GM19328 (cell line): ENCODE results near the gene SLC6A17.

Source experiments
- ATAC-seq: cut with Tn5 transposase; IDR thresholded peaks from one replicate; pipeline ENCODE4 v1.9.1; 2021; ENCODE audit warnings: mild to moderate bottlenecking, moderate library complexity; ENCODE audit not compliant: unreplicated experiment

Gene SLC6A17

GRCh38 chr1:110150330-110151174, at the start of gene SLC6A17:
SLC6A17 (plus strand) TSS chr1:110150494; CDS start chr1:110166930, 16,436 bp downstream.
- ATAC-seq: no peak

- ATAC-seq: no peak
Observed at GRCh38 chr1:110102081-110102480, 48.2 kb upstream of the SLC6A17 start.

GRCh38 chr1:110106013-110106941, 44.0 kb upstream of the SLC6A17 start:
- ATAC-seq: no peak

GRCh38 chr1:110107867-110108469, 42.3 kb upstream of the SLC6A17 start:
- no peak for ATAC-seq

DNA sequence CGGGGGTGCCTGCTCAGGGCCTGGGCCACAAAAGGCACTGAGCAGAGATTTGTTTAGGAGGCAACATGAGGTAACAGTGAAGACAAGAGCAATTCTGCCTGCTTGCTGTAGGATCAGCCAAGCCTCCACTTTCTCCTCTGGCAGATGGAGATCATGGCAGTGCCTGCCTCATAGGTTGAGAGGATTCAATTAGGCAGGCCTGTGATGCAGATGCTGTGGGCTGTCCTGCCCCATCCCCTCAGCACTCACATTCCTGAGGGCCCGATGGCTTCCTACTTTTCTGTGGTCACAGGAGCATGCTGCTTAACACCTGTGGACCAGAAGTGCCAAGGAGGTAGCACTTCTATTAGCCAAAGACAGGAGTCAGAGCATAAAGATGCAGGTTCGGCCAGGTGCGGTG, 39.2 kb upstream of the SLC6A17 start:
- no peak for ATAC-seq

DNA sequence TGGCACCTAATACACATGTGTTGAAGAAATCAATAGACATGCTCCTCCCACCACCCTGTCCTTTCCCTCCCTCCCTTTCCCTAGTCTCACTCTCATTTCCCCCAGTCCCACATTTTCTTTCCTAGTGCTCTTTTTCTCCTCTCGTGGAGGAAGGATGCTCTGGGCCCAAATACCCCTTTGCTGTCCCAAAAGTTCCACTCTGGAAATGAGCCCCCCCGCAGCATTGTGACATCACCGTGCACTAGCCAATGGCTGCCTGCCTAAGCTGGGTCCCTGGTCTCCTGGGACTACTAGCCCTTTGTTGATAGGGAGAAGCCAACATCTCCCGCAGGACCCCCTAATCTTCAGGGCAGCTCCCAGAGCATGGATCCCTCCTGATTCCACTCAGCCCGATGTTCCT, 38.2 kb upstream of the SLC6A17 start, which contains the start of gene UBL4B:
TSS of gene UBL4B (plus strand) at position 301 of the 400 bp plus-strand sequence. CDS start at position 393, 92 bp downstream.
- no peak for ATAC-seq

- ATAC-seq: no peak
Observed at GRCh38 chr1:110112656-110113055, 37.6 kb upstream of the SLC6A17 start.

DNA sequence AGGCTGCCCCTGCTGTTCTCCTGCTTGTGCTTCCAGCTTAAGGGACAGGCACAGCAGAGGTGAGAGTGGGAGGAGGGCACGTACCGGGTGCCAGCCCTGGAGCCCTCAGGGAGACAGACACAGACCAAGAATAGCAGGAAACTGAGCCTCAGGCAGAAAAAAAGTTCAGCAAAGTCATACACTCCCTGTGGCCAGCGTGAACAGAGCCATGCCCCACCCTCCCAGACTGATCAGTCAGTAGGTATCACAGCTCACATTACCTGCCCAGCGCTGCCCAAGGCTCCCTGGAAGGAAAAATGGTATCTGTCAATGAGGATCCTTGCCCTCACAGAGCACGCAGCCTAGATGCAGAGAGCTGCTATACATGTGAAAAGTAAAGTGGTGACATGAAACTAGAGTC, 36.7 kb upstream of the SLC6A17 start:
- no peak for ATAC-seq

DNA sequence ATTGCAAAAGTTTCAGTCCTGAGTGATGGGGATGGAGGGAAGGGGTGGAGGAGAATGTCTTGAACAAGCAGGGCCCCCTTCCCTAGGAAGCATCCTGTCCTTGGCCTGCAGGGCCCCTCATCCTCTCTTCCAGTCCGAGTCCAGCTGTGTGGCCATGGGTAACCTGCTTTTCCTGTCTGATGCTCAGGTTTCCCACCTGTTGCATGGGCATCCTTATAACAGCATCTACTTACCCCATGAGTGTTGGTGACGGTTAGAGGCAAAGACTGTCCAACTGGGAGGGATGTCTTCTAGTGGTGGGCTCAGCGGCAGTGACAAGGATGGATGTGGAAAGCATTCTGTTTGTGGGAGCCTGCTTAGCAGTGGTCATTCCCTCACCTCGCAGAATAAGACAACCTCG, 36.1 kb upstream of the SLC6A17 start:
- ATAC-seq: no peak

DNA sequence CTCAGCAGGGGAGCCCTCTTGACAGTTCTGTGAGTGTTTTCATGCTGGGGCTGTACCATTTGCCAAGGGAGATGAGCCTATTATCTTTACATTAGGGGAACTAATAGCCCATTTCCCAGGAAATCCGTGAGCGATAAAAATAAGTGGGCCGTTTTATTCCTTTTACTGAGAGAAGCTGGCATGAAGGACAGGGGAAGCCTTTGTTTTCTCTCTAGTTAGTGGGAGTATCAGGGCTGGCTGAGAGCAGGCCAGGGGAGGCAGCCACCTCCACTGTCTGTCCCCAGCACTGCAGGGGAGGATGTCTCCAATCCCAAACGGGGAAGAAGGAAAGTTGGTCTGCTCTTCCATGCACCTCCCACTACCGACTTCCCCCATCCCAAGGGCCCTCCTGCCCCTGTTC, 35.5 kb upstream of the SLC6A17 start:
- no peak for ATAC-seq

DNA sequence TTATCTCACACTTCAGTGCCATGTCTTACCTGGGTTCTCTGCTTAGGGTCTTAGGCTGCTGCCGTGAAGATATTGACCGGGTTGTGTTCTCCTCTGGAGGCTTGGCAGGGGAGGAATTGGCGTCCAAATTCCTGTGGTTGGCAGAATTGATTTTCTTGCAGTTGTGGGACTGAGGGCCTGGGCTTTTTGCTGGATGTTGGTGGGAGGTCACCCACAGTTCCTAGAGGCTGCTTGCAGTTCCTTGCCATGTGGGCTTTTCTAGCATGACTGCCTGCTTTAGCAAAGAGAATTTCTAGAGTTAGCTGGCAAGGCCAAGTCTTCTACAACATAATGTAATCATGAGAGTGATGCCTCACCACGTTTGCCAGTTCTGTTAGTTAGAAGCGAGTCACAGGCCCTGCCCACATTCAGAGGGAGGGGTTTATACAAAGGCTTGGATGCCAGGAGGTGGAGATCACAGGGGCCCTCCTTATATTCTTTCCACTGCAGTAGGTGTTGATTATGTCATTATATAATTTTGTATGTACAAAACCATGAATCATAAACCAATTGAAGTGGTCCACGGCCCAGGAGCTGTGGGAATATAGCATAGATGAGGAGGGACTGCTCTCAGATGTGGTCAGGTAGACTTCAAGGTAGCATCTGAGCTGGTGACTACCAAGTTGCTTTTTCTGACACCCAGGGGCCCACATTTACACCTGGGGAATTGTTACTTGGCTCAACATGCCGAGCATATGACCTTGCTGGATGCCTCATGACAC, 31.5 kb upstream of the SLC6A17 start:
- ATAC-seq: no peak

GRCh38 chr1:110119843-110120242, 30.5 kb upstream of the SLC6A17 start:
- no peak for ATAC-seq

DNA sequence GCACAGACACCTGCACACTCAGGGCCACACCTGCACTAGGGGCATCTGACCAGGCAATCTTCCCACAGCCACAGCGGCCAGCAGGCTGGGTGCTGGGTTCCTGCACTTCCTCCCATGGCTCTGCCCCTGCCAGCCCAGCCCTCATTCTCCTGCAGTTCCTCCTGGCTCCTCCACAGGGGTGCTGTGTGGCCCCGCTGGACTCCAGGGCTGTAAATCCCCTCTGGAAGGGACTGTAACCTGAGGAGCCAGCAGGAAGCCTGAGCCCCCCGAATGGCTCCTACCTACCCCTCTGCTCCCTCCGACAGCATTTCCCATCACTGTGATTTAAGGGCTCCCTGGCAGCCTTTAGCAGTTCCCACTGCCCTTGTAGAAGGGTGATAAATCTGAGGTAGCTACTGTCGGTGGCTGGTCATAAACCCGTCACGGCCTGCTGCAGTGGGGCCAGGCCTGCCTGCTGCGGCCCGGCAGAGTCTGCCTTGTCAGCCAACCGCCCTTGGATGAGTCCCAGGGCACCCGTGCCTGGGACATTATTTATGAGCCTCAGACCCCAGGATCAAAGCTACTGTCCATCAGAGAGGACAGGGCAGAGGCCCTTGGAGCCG, 29.2 kb upstream of the SLC6A17 start:
- ATAC-seq: no peak

- ATAC-seq: no peak
Observed at GRCh38 chr1:110123224-110123623, 27.1 kb upstream of the SLC6A17 start.

- no peak for ATAC-seq
Observed at GRCh38 chr1:110125810-110126209, 24.5 kb upstream of the SLC6A17 start.

DNA sequence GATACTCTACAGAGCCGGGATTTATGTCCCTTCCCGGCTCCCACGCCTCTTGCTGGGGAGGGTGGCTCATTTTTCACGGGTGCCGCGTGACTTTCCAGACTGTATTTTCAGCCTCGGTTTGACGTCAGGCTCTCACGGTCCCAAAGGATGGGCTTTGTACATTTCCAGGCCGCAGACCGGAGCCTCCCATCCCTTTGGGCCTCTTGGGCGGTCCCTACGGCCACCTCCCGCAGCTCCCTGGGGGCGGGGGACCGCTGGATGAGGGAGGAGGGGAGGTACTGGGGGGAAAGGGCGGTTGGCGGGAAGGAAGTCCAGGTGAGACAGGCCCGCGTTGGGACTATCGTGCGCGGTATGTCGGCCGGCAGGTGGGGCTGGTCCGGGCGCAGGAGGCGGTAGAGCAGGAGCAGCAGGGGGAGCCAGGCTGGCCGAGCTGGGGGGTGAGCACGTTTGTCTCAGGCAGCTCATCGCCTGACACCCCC, 20.1 kb upstream of the SLC6A17 start:
- no peak for ATAC-seq

DNA sequence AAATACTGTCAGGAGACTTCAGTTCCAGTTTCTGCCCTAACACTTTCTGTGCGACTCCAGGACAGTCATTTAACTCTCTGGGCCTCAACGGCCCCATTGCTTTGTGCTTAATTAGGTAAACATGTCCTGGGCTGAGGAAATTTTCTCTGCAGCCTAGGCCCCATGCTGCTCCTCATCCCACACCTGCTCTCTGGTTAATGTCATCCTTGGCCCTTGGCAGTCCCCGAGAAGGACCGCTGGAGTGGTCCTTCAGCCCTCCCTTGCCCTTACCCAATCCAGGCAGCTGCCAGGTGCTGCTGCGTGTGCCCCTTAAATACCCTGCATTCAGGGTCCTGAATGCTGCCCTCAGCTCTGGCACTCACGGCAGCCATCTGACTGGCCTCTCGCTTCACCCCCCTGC, 19.3 kb upstream of the SLC6A17 start:
- no peak for ATAC-seq

- ATAC-seq: no peak
Observed at GRCh38 chr1:110132682-110133081, 17.6 kb upstream of the SLC6A17 start.

DNA sequence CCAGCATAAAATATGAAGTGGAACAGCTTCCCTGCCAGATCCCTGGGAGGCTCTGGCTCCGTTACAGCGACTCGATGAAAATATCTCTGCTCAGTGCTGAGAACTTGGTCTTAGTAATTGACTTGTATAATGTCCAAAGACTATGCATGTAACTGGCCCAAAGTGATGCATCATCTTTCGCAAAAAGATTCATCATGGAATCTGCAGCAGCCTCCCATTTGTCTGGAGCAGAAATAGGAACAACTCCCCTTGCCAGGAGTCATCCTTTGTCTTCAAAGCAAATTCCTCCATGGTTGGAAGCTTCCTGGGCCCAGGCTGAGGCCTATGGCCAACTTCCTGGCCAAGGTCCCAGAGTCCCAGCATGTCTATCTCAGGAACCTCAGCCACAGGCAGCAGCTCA, 16.9 kb upstream of the SLC6A17 start:
- no peak for ATAC-seq

GRCh38 chr1:110134050-110134595, 16.2 kb upstream of the SLC6A17 start:
- ATAC-seq: no peak
